Esophagus squamous epithelium (tissue), 5 donors: ENCODE results near the gene FGGY. TPM values are rescaled to one million over a fixed set of nuclear protein-coding genes. Genes with fewer than 3 reads are reported as not detected.

Experiments used
- DNase-seq: peaks from one replicate; lab custom pipeline; 2025; lab: John Stamatoyannopoulos, UW
- H3K27ac ChIP-seq, 4 donors: fragments of 200-600 bp; sonication (generic); one replicate each; pipeline ENCODE4 v1.5.1; 2016 to 2019; ENCODE audit warnings: mild to moderate bottlenecking in 1 of 4
- H3K27me3 ChIP-seq, 4 donors: fragments of 200-600 bp; sonication (generic); 1 replicate in 3 of 4; 2 replicates in 1 of 4; pipeline versions ENCODE4 v1.5.1 to v1.6.0; 2017 to 2021; ENCODE audit warnings: antibody characterized with exemption in 1 of 4
- H3K36me3 ChIP-seq, 3 donors: fragments of 200-600 bp; sonication (generic); one replicate each; pipeline ENCODE4 v1.5.1; 2016 to 2019
- H3K4me1 ChIP-seq, 3 donors: fragments of 200-600 bp; sonication (generic); one replicate each; pipeline ENCODE4 v1.5.1; 2017 to 2019
- H3K4me3 ChIP-seq, 4 donors: fragments of 200-600 bp; sonication (generic); 1 replicate in 3 of 4; 2 replicates in 1 of 4; pipeline ENCODE4 v1.5.1; 2016 to 2019; ENCODE audit warnings: mild to moderate bottlenecking in 2 of 4, moderate library complexity in 1 of 4
- H3K9me3 ChIP-seq, 3 donors: fragments of 200-600 bp; sonication (generic); one replicate each; pipeline ENCODE4 v1.5.1; 2016 to 2019
- POLR2A ChIP-seq, 4 donors: fragments of 450-650 bp; IDR thresholded peaks; one replicate each; pipeline ENCODE4 v1.6.1; 2017; ENCODE audit warnings: antibody characterized with exemption in 4 of 4, mild to moderate bottlenecking in 4 of 4, moderate library complexity in 3 of 4
- WGBS, 2 donors: methylation state at CpG; one replicate each; pipeline ENCODE4 v1.1.5; 2018; 5-methylcytosine and 5-hydroxymethylcytosine counted together
- intact Hi-C: fragments of 100-400 bp; cut with DNase I; formaldehyde crosslinking; loops from one replicate; pipeline ENCODE4 v1.15.0; 2022
- total RNA-seq, 4 donors: library from RNA; depleted of rRNA; stranded (reverse); fragments of >200 nt; gene quantifications; one replicate each; pipeline ENCODE4 v1.1.0, GENCODE V29; 2016
- TF ChIP-seq, protein P1 (sequence below), 6 experiments: fragments of 450-650 bp in 4 of 6; fragments of 200-600 bp in 2 of 6; sonication (generic) in 2 of 6; IDR thresholded peaks; one replicate each; pipeline ENCODE4 v1.5.1; 2016 to 2019; ENCODE audit warnings: antibody characterized with exemption in 6 of 6, mild to moderate bottlenecking in 4 of 6, moderate library complexity in 4 of 6
- donor health status: DM: yes; HTN: yes; CAD: no.

FGGY gene
- total RNA-seq, 4 donors from 2014 or later: 6.0 to 18.1 (median 9.3) TPM

DNA sequence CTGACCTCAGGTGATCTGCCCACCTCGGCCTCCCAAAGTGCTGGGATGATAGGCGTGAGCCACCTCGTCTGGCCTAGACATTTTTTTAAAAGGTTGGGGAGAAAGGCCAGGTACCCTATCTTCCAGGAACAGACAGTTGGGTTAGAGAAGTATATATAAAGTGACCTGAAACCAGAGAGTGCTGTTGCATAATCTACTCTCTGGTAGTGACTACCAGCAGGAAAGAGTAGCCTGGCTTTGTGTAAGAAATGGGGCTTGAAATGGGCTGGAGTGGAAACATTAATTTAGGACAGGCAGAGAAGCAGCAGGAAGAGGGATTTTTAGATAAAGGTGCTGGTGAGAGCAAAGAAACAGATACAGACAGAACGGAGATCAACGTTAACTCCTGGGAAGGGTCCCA, 392.1 kb downstream of the FGGY start:
- intact Hi-C loops: no loop called here
- WGBS, 2 donors: 93 to 95% methylated on average over 2 to 3 of the region's 5 CpGs
- no peak for DNase-seq
- Histone ChIP-seq H3K9me3 (no peaks in the 10 kb centered on the region), H3K4me1 (peaks cover 0 to 51% (median 0%) of the 10 kb centered on the region in 3 donors), H3K27ac (no peak overlapping the region), H3K27me3 (no peaks in the 10 kb centered on the region), H3K36me3 (no peaks in the 10 kb centered on the region), H3K4me3 (no peak overlapping the region)
- TF ChIP-seq, protein P1, sequence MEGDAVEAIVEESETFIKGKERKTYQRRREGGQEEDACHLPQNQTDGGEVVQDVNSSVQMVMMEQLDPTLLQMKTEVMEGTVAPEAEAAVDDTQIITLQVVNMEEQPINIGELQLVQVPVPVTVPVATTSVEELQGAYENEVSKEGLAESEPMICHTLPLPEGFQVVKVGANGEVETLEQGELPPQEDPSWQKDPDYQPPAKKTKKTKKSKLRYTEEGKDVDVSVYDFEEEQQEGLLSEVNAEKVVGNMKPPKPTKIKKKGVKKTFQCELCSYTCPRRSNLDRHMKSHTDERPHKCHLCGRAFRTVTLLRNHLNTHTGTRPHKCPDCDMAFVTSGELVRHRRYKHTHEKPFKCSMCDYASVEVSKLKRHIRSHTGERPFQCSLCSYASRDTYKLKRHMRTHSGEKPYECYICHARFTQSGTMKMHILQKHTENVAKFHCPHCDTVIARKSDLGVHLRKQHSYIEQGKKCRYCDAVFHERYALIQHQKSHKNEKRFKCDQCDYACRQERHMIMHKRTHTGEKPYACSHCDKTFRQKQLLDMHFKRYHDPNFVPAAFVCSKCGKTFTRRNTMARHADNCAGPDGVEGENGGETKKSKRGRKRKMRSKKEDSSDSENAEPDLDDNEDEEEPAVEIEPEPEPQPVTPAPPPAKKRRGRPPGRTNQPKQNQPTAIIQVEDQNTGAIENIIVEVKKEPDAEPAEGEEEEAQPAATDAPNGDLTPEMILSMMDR (IDR thresholded peaks at IDR 0.05): no peak
- TF ChIP-seq POLR2A (IDR thresholded peaks at IDR 0.05): no peak

DNA sequence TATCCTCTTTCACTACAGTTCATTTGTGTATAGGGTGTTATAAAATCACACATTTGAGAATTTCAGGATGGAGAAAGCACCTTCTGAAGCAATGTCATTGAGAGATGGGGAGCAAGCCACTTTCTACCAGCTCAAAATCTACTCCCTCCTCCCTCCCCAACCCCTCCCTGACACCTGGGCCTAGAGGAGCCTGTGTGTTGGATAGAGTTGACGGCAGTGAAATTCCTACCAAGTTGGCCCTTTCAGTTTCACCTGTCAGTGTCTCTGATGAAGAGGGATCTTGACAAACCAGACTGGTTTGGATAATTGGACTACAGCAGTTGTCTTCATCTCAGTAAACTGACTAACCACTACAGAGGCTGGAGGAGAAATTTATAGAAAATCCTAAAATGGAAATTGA, 392.8 kb downstream of the FGGY start:
- intact Hi-C loops: loop anchor here (10.0 kb wide), 1 partner anchor 395 kb away; the partner anchor contains the start of gene FGGY
- Histone ChIP-seq H3K4me1 (peaks cover 0 to 46% (median 0%) of the 10 kb centered on the region in 3 donors), H3K36me3 (no peaks in the 10 kb centered on the region), H3K9me3 (no peaks in the 10 kb centered on the region), H3K27me3 (no peaks in the 10 kb centered on the region), H3K27ac (peak overlapping the region in 2 of 4 donors; percentile 11 to 40), H3K4me3 (no peak overlapping the region)
- WGBS, 2 donors: 80 to 89% methylated on average over 1 of the region's 1 CpG
- DNase-seq: no peak
- TF ChIP-seq POLR2A (IDR thresholded peaks at IDR 0.05): no peak
- TF ChIP-seq, protein P1 (IDR thresholded peaks at IDR 0.05): no peak

DNA sequence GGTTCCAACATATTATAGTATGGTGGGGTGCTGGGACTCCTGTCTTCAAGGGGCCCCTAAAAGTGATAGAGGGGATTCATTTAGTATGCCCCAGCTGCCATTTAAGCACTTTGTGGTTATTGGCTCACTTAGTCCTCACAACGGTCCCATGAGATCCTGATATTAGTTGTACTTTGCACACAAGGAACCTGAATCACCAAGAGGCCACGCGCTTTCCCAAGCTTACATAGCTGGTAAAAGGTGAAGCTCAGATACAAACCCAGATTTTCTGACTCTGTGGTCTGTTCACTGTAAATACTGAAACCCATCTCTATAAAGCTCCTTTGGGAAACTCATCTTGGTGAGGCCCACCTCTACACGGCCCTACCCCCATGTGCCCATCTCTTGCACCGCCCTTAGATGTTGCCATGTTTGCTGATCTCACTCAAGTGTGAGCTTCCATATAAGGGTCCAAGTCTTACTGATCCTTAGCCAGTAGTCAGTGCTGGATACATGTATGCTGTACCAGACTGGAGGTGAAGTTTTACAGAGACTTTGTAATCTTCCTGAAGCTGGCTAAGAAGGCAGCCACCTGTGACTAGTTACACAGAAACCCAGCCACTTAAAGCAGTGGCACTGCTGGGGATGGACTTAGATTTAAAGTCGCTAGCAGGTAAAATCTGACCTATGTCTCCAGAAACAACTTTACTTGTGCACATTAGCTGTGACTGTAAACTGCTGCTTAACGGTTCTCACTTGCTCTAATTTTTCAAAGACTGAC, 393.5 kb downstream of the FGGY start:
- H3K27me3 ChIP-seq: no peaks in the 10 kb centered on the region
- peaks cover 0 to 40% (median 0%) of the 10 kb centered on the region in 3 donors for H3K4me1 ChIP-seq
- intact Hi-C loops: loop anchor here (10.0 kb wide), 1 partner anchor 396 kb away; the partner anchor contains the start of gene FGGY
- H3K36me3 ChIP-seq: no peaks in the 10 kb centered on the region
- DNase-seq: no peak
- WGBS, 2 donors: 92 to 93% methylated on average over 6 to 7 of the region's 7 CpGs
- TF ChIP-seq, protein P1 (IDR thresholded peaks at IDR 0.05): no peak
- no peak for TF ChIP-seq POLR2A (IDR thresholded peaks at IDR 0.05)
- H3K27ac ChIP-seq: peak overlapping the region in 2 of 4 donors; percentile 54 to 69
- no peaks in the 10 kb centered on the region for H3K9me3 ChIP-seq
- H3K4me3 ChIP-seq: no peak overlapping the region

DNA sequence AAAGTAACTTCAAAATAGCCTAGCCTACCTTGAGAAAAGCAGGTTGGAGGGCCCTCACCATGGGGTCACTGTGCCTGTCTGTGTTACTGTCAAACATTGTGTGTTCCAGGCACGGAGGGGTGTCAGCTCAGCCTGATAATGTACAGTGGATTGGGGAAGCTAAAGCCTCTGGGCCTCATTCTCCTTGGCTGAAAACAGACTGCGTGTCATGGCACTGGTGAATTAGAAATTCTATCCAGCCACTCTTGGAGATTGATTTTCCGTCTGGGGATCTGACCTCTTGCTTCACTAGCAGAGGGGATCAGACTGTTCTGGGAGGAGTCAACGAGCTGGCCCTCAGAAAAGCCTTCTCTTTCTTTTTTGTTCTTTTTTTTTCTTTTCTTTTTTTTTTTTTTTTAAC, 394.4 kb downstream of the FGGY start:
- Histone ChIP-seq H3K4me1 (peaks cover 0 to 33% (median 0%) of the 10 kb centered on the region in 3 donors), H3K27me3 (no peaks in the 10 kb centered on the region), H3K9me3 (no peaks in the 10 kb centered on the region), H3K4me3 (no peak overlapping the region), H3K36me3 (no peaks in the 10 kb centered on the region), H3K27ac (peak overlapping the region in 3 of 4 donors; percentile 52 to 69 (median 54))
- 61 to 69% methylated on average over 4 of the region's 4 CpGs for WGBS, 2 donors
- TF ChIP-seq, protein P1 (IDR thresholded peaks at IDR 0.05): no peak
- no peak for TF ChIP-seq POLR2A (IDR thresholded peaks at IDR 0.05)
- no peak for DNase-seq
- intact Hi-C loops: loop anchor here (10.0 kb wide), 1 partner anchor 396 kb away; the partner anchor contains the start of gene FGGY

DNA sequence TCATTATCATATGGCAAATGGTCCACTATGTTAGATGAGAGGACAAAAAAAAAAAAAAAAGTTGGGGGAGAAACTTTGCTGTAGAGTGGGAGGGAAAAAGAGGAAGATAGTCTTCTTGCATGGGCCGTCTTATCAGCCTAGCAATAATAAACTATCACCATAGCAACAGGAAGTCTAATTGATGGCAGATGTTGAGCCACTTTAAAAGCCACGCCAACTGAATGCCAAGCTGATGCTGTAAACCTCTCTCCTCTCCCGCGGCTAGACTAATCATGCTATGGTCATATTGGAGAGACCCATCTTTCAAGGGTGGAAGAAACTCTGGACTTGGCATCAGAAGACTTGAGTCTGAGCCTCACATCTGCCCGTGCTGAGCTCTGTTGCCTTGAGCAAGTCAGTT, 395.7 kb downstream of the FGGY start:
- H3K4me3 ChIP-seq: no peak overlapping the region
- WGBS, 2 donors: 54 to 57% methylated on average over 5 of the region's 5 CpGs
- peaks cover 0 to 22% (median 0%) of the 10 kb centered on the region in 3 donors for H3K4me1 ChIP-seq
- no peak for DNase-seq
- no peaks in the 10 kb centered on the region for H3K27me3 ChIP-seq
- peak overlapping the region in 1 of 4 donors; percentile 47 for H3K27ac ChIP-seq
- TF ChIP-seq POLR2A (IDR thresholded peaks at IDR 0.05): no peak
- H3K9me3 ChIP-seq: no peaks in the 10 kb centered on the region
- no peaks in the 10 kb centered on the region for H3K36me3 ChIP-seq
- intact Hi-C loops: loop anchor here (10.0 kb wide), 1 partner anchor 398 kb away; the partner anchor contains the start of gene FGGY
